ENCODE data around the gene PUSL1. TPM values are rescaled to one million over a fixed set of nuclear protein-coding genes. Genes with fewer than 3 reads are reported as not detected.

Gene PUSL1
- total and polyA plus RNA-seq, 2 donors (not counting 3 experiments of a cell fraction or from before 2014, with no cell fraction given), result 18.8 to 27.3 TPM

DNA sequence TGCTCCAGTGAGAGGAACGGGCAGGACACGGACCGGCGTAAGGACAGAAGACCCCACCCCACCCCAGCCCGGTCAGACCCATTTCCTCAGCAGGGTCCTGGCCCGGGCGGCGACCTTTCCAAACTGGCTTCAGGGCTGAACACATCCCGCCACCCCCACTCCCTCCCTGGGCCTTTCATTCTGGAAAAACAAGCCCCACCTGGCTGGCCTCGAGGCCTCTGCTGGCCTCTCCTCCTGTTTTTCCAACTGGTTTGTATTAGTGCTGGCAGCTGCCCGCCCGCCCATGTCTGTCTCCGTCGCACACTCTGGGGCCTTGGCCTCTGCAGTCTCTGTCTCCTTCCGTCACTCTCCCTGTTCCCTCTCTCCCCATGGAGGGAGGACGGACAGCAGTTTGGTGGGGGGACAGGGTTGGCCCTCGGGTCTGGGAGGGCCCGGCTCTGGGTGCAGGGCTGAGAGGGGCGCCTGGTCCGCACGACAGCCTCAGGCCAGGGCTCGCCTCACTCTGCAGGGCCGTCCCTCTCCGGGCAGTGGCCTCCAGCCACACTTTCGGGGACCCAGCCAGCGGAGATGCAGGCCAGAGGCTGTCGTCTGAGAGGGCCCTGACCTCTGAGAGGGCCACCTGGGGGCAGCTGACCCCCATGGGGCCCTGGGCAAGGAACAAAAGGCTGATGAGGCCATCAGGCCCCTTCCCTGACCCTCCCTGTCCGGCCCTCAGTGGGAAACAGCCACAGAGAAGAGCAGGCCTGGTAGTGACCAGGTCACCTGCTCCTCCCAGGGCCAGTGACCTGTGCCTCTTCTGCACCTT, 51.5 kb downstream of the PUSL1 start:
- TF ChIP-seq, protein P1, sequence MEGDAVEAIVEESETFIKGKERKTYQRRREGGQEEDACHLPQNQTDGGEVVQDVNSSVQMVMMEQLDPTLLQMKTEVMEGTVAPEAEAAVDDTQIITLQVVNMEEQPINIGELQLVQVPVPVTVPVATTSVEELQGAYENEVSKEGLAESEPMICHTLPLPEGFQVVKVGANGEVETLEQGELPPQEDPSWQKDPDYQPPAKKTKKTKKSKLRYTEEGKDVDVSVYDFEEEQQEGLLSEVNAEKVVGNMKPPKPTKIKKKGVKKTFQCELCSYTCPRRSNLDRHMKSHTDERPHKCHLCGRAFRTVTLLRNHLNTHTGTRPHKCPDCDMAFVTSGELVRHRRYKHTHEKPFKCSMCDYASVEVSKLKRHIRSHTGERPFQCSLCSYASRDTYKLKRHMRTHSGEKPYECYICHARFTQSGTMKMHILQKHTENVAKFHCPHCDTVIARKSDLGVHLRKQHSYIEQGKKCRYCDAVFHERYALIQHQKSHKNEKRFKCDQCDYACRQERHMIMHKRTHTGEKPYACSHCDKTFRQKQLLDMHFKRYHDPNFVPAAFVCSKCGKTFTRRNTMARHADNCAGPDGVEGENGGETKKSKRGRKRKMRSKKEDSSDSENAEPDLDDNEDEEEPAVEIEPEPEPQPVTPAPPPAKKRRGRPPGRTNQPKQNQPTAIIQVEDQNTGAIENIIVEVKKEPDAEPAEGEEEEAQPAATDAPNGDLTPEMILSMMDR (IDR thresholded peaks at IDR 0.05; ENCODE audit: extremely low read depth in 1 of 2, insufficient read depth in 1 of 2, low read depth in 1 of 2, low read length in 2 of 2), result no peak
- TF ChIP-seq EZH2 (IDR thresholded peaks at IDR 0.05; ENCODE audit: borderline replicate concordance, low read depth, low read length, severe bottlenecking) (no peak), POLR2A (IDR thresholded peaks at IDR 0.05; ENCODE audit: low read depth, low read length) (no peak), POLR2AphosphoS5 (IDR thresholded peaks at IDR 0.05; ENCODE audit: insufficient read depth, low read depth, low read length) (no peak), FOS (IDR thresholded peaks at IDR 0.05; ENCODE audit: borderline replicate concordance, insufficient read depth, low read length) (no peak), MAX (IDR thresholded peaks at IDR 0.05; ENCODE audit: insufficient read depth, insufficient read length) (no peak), MYC (IDR thresholded peaks at IDR 0.05; ENCODE audit: low read depth, low read length) (no peak), JUN (IDR thresholded peaks at IDR 0.05; ENCODE audit: borderline replicate concordance, insufficient read depth, insufficient read length, low read depth) (no peak), GATA2 (IDR thresholded peaks at IDR 0.05; ENCODE audit: insufficient read depth, insufficient read length, low read depth, low read length) (no peak)
- Histone ChIP-seq H3K27ac (ENCODE audit: insufficient read depth, low read depth, low read length) (no peak overlapping the region), H3K27me3 (ENCODE audit: control insufficient read depth in 2 of 2, insufficient read depth in 2 of 2, low read length in 2 of 2) (peaks cover 0 to 3% of the 10 kb centered on the region in 2 experiments), H2AFZ (ENCODE audit: low read depth, low read length) (no peak overlapping the region), H3K9me3 (replicated peaks; ENCODE audit: control insufficient read depth, insufficient read depth, low read length) (no peaks in the 10 kb centered on the region), H3K4me1 (ENCODE audit: control insufficient read depth, extremely low read depth, insufficient read depth, low read length) (no peaks in the 10 kb centered on the region), H3K36me3 (ENCODE audit: control insufficient read depth in 2 of 2, extremely low read depth in 1 of 2, insufficient read depth in 2 of 2, low read length in 2 of 2) (no peaks in the 10 kb centered on the region), H3K9me1 (replicated peaks; ENCODE audit: control insufficient read depth, extremely low read depth, insufficient read depth, low read length) (no peaks in the 10 kb centered on the region), H3K9ac (replicated peaks; ENCODE audit: extremely low read depth, insufficient read depth, low read length) (no peak overlapping the region), H3K79me2 (ENCODE audit: control insufficient read depth, insufficient read depth, low read length) (no peaks in the 10 kb centered on the region), H4K20me1 (replicated peaks; ENCODE audit: control insufficient read depth, extremely low read depth, insufficient read depth, low read length) (no peaks in the 10 kb centered on the region), H3K4me2 (ENCODE audit: insufficient read depth, low read length) (no peak overlapping the region), H3K4me3 (replicated peaks in 1 of 3; ENCODE audit: insufficient read depth in 1 of 3, low read depth in 1 of 3, low read length in 3 of 3) (no peak overlapping the region)
- DNase-seq (ENCODE audit: low read depth, low spot score) (no peak), FAIRE-seq (no peak)
- intact Hi-C loops (cut with micrococcal nuclease), result no loop called here
- dilution Hi-C loops (cut with MboI; ENCODE audit: extremely low pct_ligation_motif_present, low sequenced_read_pairs), result no loop called here
- ChIA-PET POLR2A (no interaction called here), CTCF (no interaction called here)
- BruUV-seq (replicated peaks), result no TSS peak
